Thymus (tissue), 11 donors: ENCODE data around the gene FGF18. TPM values are rescaled to one million over a fixed set of nuclear protein-coding genes. Genes with fewer than 3 reads are reported as not detected.

ENCODE experiments used
- DNase-seq, 9 donors: peaks; one replicate each; pipeline ENCODE4 v3.0.0-alpha.2; 2013; ENCODE audit warnings: low spot score in 9 of 9, low read depth in 6 of 9, missing footprints in 1 of 9
- H3K27ac ChIP-seq, 2 donors: one replicate each; pipeline ENCODE4 v1.5.1; 2013; ENCODE audit warnings: control low read depth in 1 of 2, low read depth in 1 of 2, low read length in 1 of 2, mild to moderate bottlenecking in 1 of 2, moderate library complexity in 1 of 2
- H3K27me3 ChIP-seq, 2 donors: one replicate each; pipeline ENCODE4 v1.5.1; 2013; ENCODE audit warnings: low read length in 1 of 2; ENCODE audit not compliant: control insufficient read depth in 2 of 2, insufficient read depth in 1 of 2
- H3K36me3 ChIP-seq, 2 donors: one replicate each; pipeline ENCODE4 v1.5.1; 2013; ENCODE audit warnings: low read length in 1 of 2, mild to moderate bottlenecking in 1 of 2, moderate library complexity in 1 of 2; ENCODE audit not compliant: control insufficient read depth in 2 of 2, insufficient read depth in 2 of 2
- H3K4me1 ChIP-seq, 2 donors: one replicate each; pipeline ENCODE4 v1.5.1; 2013; ENCODE audit warnings: low read length in 2 of 2; ENCODE audit not compliant: control insufficient read depth in 2 of 2, insufficient read depth in 2 of 2
- H3K4me3 ChIP-seq, 2 donors: one replicate each; pipeline ENCODE4 v1.5.1; 2013; ENCODE audit warnings: low read length in 2 of 2, control low read depth in 1 of 2, mild to moderate bottlenecking in 1 of 2
- H3K9me3 ChIP-seq, 2 donors: one replicate each; pipeline ENCODE4 v1.5.1; 2013; ENCODE audit warnings: low read length in 1 of 2, mild to moderate bottlenecking in 1 of 2; ENCODE audit not compliant: control insufficient read depth in 2 of 2, insufficient read depth in 1 of 2
- WGBS: extraction: QIAGEN DNeasy Blood & Tissue Kit; methylation state at CpG from one replicate; pipeline ENCODE4 v1.1.7; 2013; 5-methylcytosine and 5-hydroxymethylcytosine counted together
- polyA plus RNA-seq: library from polyadenylated mRNA; stranded (reverse); fragments of 200-250 nt; gene quantifications from one replicate; pipeline ENCODE4 v1.2.3, GENCODE V29; 2013
- total RNA-seq: library from RNA; stranded (reverse); fragments of 120-200 nt; gene quantifications from one replicate; pipeline ENCODE4 v1.2.4, GENCODE V29; 2013
- donor health status: healthy.

FGF18 gene
- total and polyA plus RNA-seq, 2 donors = 0.80 to 0.82 TPM

DNA sequence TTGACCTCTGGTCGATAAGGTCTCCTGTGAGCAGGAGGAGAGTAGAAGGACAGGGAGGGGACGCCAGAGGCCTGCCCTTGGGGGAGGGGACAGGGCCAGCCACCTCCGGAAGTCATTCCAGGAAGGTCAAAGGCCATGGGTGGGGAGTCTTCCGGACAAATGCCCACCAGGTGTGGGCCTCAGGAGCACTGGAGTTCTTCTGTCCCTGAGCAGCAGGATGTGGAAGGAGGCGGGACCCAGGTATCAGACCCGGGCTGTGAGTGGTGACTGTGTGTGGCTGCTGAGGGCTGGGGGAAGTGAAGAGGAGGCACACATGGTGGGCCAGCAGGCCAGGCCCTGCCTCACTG is 13.9 kb downstream of the FGF18 start:
- Histone ChIP-seq H3K27ac (no peak overlapping the region), H3K27me3 (no peaks in the 10 kb centered on the region), H3K9me3 (no peaks in the 10 kb centered on the region), H3K36me3 (no peaks in the 10 kb centered on the region), H3K4me1 (no peaks in the 10 kb centered on the region), H3K4me3 (no peak overlapping the region)
- 76% methylated on average over 6 of the region's 6 CpGs for WGBS
- DNase-seq = no peak

DNA sequence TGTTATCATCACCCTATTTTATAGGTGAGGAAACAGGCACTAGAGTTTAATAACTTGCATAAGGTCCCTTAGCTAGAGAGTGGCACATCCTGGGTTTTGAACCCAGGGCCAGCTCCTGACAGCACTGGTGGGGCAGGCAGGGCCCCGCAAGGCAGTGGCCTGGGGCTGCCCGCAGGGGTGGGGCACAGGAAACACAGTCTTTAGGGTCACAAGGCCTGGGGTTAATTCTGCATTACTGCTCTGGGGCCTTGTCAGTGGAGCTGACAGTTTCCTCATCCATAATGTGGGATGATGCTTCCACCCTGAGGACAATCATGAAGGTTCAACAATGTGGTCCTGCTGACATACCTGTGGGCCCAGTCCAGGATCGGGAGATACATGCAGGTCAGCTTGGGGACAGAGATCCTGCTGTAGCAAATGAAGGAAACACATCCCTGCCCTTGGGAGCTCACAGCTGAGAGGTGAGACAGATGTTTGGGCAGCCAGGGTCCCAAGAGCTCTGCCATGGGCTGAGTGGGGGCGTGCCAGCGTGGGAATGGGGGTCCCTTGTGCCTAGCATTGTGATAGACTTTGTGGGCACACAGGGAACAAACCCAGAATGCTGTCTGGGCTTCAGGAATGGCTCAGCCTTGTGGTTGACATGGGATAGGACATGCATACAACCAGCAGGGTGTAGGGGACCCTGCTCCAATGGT is 14.7 kb downstream of the FGF18 start:
- Histone ChIP-seq H3K36me3 (no peaks in the 10 kb centered on the region), H3K4me3 (no peak overlapping the region), H3K9me3 (no peaks in the 10 kb centered on the region), H3K27me3 (no peaks in the 10 kb centered on the region), H3K4me1 (no peaks in the 10 kb centered on the region), H3K27ac (no peak overlapping the region)
- DNase-seq = no peak
- WGBS = over 99% methylated on average over 5 of the region's 5 CpGs

- 98% methylated on average over 4 of the region's 4 CpGs for WGBS
These were observed 15.4 kb downstream of the FGF18 start for GRCh38 chr5:171434874-171435273.

DNA sequence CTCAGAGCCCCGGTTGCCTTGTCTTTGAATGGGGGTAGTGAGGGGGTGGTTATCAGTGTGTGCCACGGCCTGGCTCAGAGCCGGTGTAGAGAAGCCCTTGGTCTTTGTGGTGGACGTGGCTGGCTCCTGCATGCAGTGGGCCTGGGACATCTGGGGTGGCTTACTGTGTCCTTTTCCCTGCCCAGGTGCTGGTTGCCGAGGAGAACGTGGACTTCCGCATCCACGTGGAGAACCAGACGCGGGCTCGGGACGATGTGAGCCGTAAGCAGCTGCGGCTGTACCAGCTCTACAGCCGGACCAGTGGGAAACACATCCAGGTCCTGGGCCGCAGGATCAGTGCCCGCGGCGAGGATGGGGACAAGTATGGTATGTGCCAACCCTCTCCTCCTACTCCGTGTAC is 16.5 kb downstream of the FGF18 start:
- no peaks in the 10 kb centered on the region for H3K9me3 ChIP-seq
- no peak overlapping the region for H3K4me3 ChIP-seq
- 98% methylated on average over 20 of the region's 20 CpGs for WGBS
- no peak for DNase-seq
- no peaks in the 10 kb centered on the region for H3K36me3 ChIP-seq
- no peak overlapping the region for H3K27ac ChIP-seq
- no peaks in the 10 kb centered on the region for H3K27me3 ChIP-seq
- no peaks in the 10 kb centered on the region for H3K4me1 ChIP-seq

More at GRCh38 chr5:171434874-171435273, 15.4 kb downstream of the FGF18 start:
- no peaks in the 10 kb centered on the region for H3K27me3 ChIP-seq
- H3K27ac ChIP-seq = no peak overlapping the region
- no peak for DNase-seq
- no peaks in the 10 kb centered on the region for H3K9me3 ChIP-seq
- no peak overlapping the region for H3K4me3 ChIP-seq
- no peaks in the 10 kb centered on the region for H3K36me3 ChIP-seq
- H3K4me1 ChIP-seq = no peaks in the 10 kb centered on the region

GRCh38 chr5:171436804-171437285 is 17.4 kb downstream of the FGF18 start:
- WGBS = 96% methylated on average over 13 of the region's 13 CpGs
- DNase-seq = no peak

DNA sequence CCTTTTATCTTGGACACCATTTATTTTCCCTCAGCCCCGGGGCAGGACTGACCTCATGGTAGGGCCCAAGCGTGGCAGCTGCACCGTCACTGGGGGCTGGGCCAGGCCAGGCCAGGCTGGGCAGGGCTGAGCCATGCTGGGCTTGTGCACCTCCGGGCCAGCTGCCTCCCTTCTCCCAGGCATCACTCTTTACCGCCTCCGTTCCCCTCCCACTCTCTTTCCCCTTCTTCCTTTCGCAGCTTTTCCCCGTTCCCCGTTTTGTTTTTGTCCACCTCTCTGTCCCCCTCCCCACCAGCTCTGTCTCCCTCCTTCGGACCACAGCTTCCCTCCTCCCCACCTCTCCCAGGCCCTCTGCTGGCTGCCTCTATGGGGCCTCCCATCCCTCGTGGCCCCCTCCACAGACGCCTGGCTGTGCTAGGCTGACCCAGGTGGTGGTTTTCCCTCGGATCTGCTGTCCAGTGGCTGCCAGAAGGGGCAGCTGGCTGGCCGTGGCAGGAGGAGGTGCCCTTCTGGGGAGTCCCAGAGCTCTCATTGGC is 17.9 kb downstream of the FGF18 start:
- Histone ChIP-seq H3K4me3 (no peak overlapping the region), H3K9me3 (no peaks in the 10 kb centered on the region), H3K27ac (no peak overlapping the region), H3K4me1 (no peaks in the 10 kb centered on the region), H3K27me3 (peaks cover 0 to 3% of the 10 kb centered on the region in 2 donors), H3K36me3 (no peaks in the 10 kb centered on the region)
- 95% methylated on average over 14 of the region's 14 CpGs for WGBS
- DNase-seq = no peak

More at GRCh38 chr5:171436804-171437285, 17.4 kb downstream of the FGF18 start:
- Histone ChIP-seq H3K27me3 (peaks cover 0 to 2% of the 10 kb centered on the region in 2 donors), H3K36me3 (no peaks in the 10 kb centered on the region), H3K27ac (no peak overlapping the region), H3K4me1 (no peaks in the 10 kb centered on the region), H3K9me3 (no peaks in the 10 kb centered on the region), H3K4me3 (no peak overlapping the region)

DNA sequence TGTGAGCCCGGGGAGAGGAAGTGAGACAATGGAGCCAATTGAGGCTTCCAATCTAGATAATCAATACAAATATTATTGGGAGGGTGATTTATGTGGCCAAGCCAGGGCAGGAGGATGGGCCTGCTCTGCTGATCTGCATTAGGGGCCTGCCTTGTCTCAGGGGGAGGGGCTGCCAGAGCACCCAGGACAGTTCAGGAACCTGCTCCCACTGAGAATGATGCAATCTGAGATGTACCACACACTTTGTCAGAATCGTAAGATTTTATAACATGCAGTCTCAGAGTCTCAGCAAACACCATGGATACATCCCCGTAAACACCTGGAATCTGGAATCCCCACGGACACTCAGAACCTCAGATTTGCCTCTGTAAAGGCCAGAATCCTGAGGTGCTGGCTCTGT is 19.3 kb downstream of the FGF18 start:
- no peak overlapping the region for H3K27ac ChIP-seq
- WGBS = 92% methylated on average over 4 of the region's 4 CpGs
- DNase-seq = no peak
- H3K4me1 ChIP-seq = no peaks in the 10 kb centered on the region
- H3K4me3 ChIP-seq = no peak overlapping the region
- no peaks in the 10 kb centered on the region for H3K36me3 ChIP-seq
- peaks cover 0 to 4% of the 10 kb centered on the region in 2 donors for H3K27me3 ChIP-seq
- H3K9me3 ChIP-seq = no peaks in the 10 kb centered on the region

DNA sequence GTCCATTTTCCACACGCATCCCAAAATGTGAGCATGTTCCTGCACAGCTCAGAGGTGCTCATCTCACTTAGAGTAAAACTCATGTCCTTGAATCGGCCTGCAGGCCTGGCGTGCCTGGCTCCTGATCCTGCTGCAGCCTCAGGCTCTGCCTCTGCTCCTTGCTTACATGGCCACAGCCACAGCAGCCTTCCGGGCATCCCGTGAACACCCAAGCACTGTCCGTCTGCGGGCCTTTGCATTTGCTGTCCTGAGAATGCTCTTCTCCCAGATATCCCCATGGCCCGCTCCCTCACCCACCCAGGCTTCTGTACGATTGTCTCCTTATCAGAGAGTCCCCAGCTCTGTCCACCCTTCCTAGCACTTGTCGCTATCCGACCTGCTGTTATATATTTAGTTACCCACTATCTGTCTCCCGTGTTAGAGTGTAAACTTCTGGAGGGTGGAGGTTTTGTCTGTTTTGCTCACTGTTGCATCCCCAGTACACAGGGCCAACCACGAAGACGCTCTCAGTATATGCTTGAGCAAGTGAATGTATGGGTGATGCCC is 21.9 kb downstream of the FGF18 start:
- 96% methylated on average over 14 of the region's 14 CpGs for WGBS
- Histone ChIP-seq H3K4me3 (no peak overlapping the region), H3K4me1 (no peaks in the 10 kb centered on the region), H3K27ac (no peak overlapping the region), H3K27me3 (peaks cover 0 to 10% of the 10 kb centered on the region in 2 donors), H3K36me3 (no peaks in the 10 kb centered on the region), H3K9me3 (no peaks in the 10 kb centered on the region)
- DNase-seq = no peak

GRCh38 chr5:171442287-171443042 is 23.0 kb downstream of the FGF18 start:
- no peaks in the 10 kb centered on the region for H3K36me3 ChIP-seq
- DNase-seq = no peak

More at GRCh38 chr5:171442287-171443042, 23.0 kb downstream of the FGF18 start:
- peaks cover 0 to 10% of the 10 kb centered on the region in 2 donors for H3K27me3 ChIP-seq
- H3K27ac ChIP-seq = no peak overlapping the region
- no peaks in the 10 kb centered on the region for H3K4me1 ChIP-seq
- WGBS = 80% methylated on average over 13 of the region's 13 CpGs
- no peaks in the 10 kb centered on the region for H3K9me3 ChIP-seq
- H3K4me3 ChIP-seq = no peak overlapping the region
